ENCODE data around the gene NMD3. TPM values are rescaled to one million over a fixed set of nuclear protein-coding genes. Genes with fewer than 3 reads are reported as not detected.
A peak's percentile ranks its signal among the peaks of the same experiment; 100 is the strongest.

Gene NMD3
- total RNA-seq, 1 donor, result 44.7 TPM

GRCh38 chr3:161230621-161231171, 9.6 kb downstream of the NMD3 start:
- DNase-seq (ENCODE audit: low read depth in 2 of 3, low spot score in 2 of 3), result no peak

- DNase-seq (ENCODE audit: low read depth in 2 of 3, low spot score in 2 of 3), result no peak
These were observed 10.8 kb downstream of the NMD3 start for GRCh38 chr3:161231861-161232260.

- no peak for DNase-seq (ENCODE audit: low read depth in 2 of 3, low spot score in 2 of 3)
These were observed 12.4 kb downstream of the NMD3 start for GRCh38 chr3:161233557-161233956.

GRCh38 chr3:161236240-161236639, 15.1 kb downstream of the NMD3 start:
- no peak for DNase-seq (ENCODE audit: low read depth in 2 of 3, low spot score in 2 of 3)

GRCh38 chr3:161239700-161240099, 18.6 kb downstream of the NMD3 start:
- DNase-seq (ENCODE audit: low read depth in 2 of 3, low spot score in 2 of 3), result no peak

GRCh38 chr3:161244538-161244937, 23.4 kb downstream of the NMD3 start:
- DNase-seq (ENCODE audit: low read depth in 2 of 3, low spot score in 2 of 3), result no peak

GRCh38 chr3:161247049-161247448, 25.9 kb downstream of the NMD3 start:
- DNase-seq (ENCODE audit: low read depth in 2 of 3, low spot score in 2 of 3), result no peak

- DNase-seq (ENCODE audit: low read depth in 2 of 3, low spot score in 2 of 3), result no peak
These were observed 29.0 kb downstream of the NMD3 start for GRCh38 chr3:161250116-161250515.

GRCh38 chr3:161251716-161252115, 30.6 kb downstream of the NMD3 start:
- no peak for DNase-seq (ENCODE audit: low read depth in 2 of 3, low spot score in 2 of 3)

GRCh38 chr3:161252143-161252542, 31.0 kb downstream of the NMD3 start:
- DNase-seq (ENCODE audit: low read depth in 2 of 3, low spot score in 2 of 3), result no peak

GRCh38 chr3:161253711-161254110, 32.6 kb downstream of the NMD3 start:
- DNase-seq (ENCODE audit: low read depth in 2 of 3, low spot score in 2 of 3), result no peak

GRCh38 chr3:161254861-161255260, 33.8 kb downstream of the NMD3 start:
- no peak for DNase-seq (ENCODE audit: low read depth in 2 of 3, low spot score in 2 of 3)

GRCh38 chr3:161263057-161263456, 41.9 kb downstream of the NMD3 start:
- DNase-seq (ENCODE audit: low read depth in 2 of 3, low spot score in 2 of 3), result no peak

- DNase-seq (ENCODE audit: low read depth in 2 of 3, low spot score in 2 of 3), result no peak
These were observed 43.7 kb downstream of the NMD3 start for GRCh38 chr3:161264852-161265251.

- DNase-seq (ENCODE audit: low read depth in 2 of 3, low spot score in 2 of 3), result no peak
These were observed 44.9 kb downstream of the NMD3 start for GRCh38 chr3:161265916-161266571.

GRCh38 chr3:161266731-161267150, 45.6 kb downstream of the NMD3 start:
- DNase-seq (ENCODE audit: low read depth in 2 of 3, low spot score in 2 of 3), result no peak

- DNase-seq (ENCODE audit: low read depth in 2 of 3, low spot score in 2 of 3), result no peak
These were observed 46.5 kb downstream of the NMD3 start for GRCh38 chr3:161267646-161268045.

GRCh38 chr3:161268601-161269000, 47.5 kb downstream of the NMD3 start:
- DNase-seq (ENCODE audit: low read depth in 2 of 3, low spot score in 2 of 3), result no peak

- no peak for DNase-seq (ENCODE audit: low read depth in 2 of 3, low spot score in 2 of 3)
These were observed 49.9 kb downstream of the NMD3 start for GRCh38 chr3:161270991-161271390.

GRCh38 chr3:161271646-161272045, 50.5 kb downstream of the NMD3 start:
- no peak for DNase-seq (ENCODE audit: low read depth in 2 of 3, low spot score in 2 of 3)

GRCh38 chr3:161272524-161272923, 51.4 kb downstream of the NMD3 start:
- DNase-seq (ENCODE audit: low read depth in 2 of 3, low spot score in 2 of 3), result no peak

GRCh38 chr3:161273589-161274218, 52.6 kb downstream of the NMD3 start:
- peak; percentile 10 to 62 (median 31) for DNase-seq (ENCODE audit: low read depth in 2 of 3, low spot score in 2 of 3)

Data from hematopoietic multipotent progenitor cell (in vitro differentiated cells).